Measurements from ENCODE around the gene RANBP17. TPM values are rescaled to one million over a fixed set of nuclear protein-coding genes. Genes with fewer than 3 reads are reported as not detected.
"Not testable (repeated sequence)": the region's sequence is repeated elsewhere in the genome, so short reads cannot be mapped to it uniquely, and the experiment has no call there.

The RANBP17 gene
- total RNA-seq, 4 donors from 2014 or later, result 0.38 to 5.1 (median 1.4) TPM

- no peak overlapping the region for H3K4me3 ChIP-seq (ENCODE audit: low read depth, poor library complexity, severe bottlenecking)
- whole genome bisulfite sequencing, 2 donors, result 89 to 90% methylated on average over 1 of the region's 1 CpG
- no peak for DNase-seq (ENCODE audit: low spot score in 2 of 2)
- TF ChIP-seq CTCF (IDR thresholded peaks at IDR 0.05) (no peak), POLR2A (IDR thresholded peaks at IDR 0.05) (no peak)
- intact Hi-C loops (cut with DNase I; ENCODE audit: low total_unique reads), result no loop called here
Measured at GRCh38 chr5:171158581-171158980, 296.8 kb downstream of the RANBP17 start.

- TF ChIP-seq CTCF (IDR thresholded peaks at IDR 0.05), result no peak
- no peak for TF ChIP-seq POLR2A (IDR thresholded peaks at IDR 0.05)
- no peak overlapping the region for H3K4me3 ChIP-seq (ENCODE audit: low read depth, poor library complexity, severe bottlenecking)
- intact Hi-C loops (cut with DNase I; ENCODE audit: low total_unique reads), result no loop called here
- 94 to 100% methylated on average over 1 of the region's 1 CpG for WGBS, 2 donors
- no peak for DNase-seq (ENCODE audit: low spot score in 2 of 2)
Measured at GRCh38 chr5:171162165-171162564, 300.3 kb downstream of the RANBP17 start.

GRCh38 chr5:171162596-171162995 lies 300.8 kb downstream of the RANBP17 start:
- 91 to 95% methylated on average over 1 of the region's 1 CpG for WGBS, 2 donors
- intact Hi-C loops (cut with DNase I; ENCODE audit: low total_unique reads), result no loop called here
- no peak for DNase-seq (ENCODE audit: low spot score in 2 of 2)
- no peak overlapping the region for H3K4me3 ChIP-seq (ENCODE audit: low read depth, poor library complexity, severe bottlenecking)
- TF ChIP-seq CTCF (IDR thresholded peaks at IDR 0.05), result no peak

- no peak for DNase-seq (ENCODE audit: low spot score in 2 of 2)
- intact Hi-C loops (cut with DNase I; ENCODE audit: low total_unique reads), result no loop called here
- H3K4me3 ChIP-seq (ENCODE audit: low read depth, poor library complexity, severe bottlenecking), result no peak overlapping the region
- TF ChIP-seq POLR2A (IDR thresholded peaks at IDR 0.05) (no peak), CTCF (IDR thresholded peaks at IDR 0.05) (no peak)
Measured at GRCh38 chr5:171166766-171167165, 304.9 kb downstream of the RANBP17 start.

- intact Hi-C loops (cut with DNase I; ENCODE audit: low total_unique reads), result no loop called here
- DNase-seq (ENCODE audit: low spot score in 2 of 2), result no peak
- 82 to 87% methylated on average over 4 of the region's 4 CpGs for WGBS, 2 donors
- no peak overlapping the region for H3K4me3 ChIP-seq (ENCODE audit: low read depth, poor library complexity, severe bottlenecking)
- TF ChIP-seq CTCF (IDR thresholded peaks at IDR 0.05) (no peak), POLR2A (IDR thresholded peaks at IDR 0.05) (no peak)
Measured at GRCh38 chr5:171168171-171168570, 306.4 kb downstream of the RANBP17 start.

- WGBS, 2 donors, result 98 to 100% methylated on average over 2 of the region's 2 CpGs
- intact Hi-C loops (cut with DNase I; ENCODE audit: low total_unique reads); H3K4me3 ChIP-seq (ENCODE audit: low read depth, poor library complexity, severe bottlenecking); DNase-seq (ENCODE audit: low spot score in 2 of 2): not testable (repeated sequence)
Measured at GRCh38 chr5:171174960-171175359, 313.1 kb downstream of the RANBP17 start.

All from lower leg skin (tissue), 4 donors.